ENCODE results near the gene SLC24A4.

SLC24A4 gene

GRCh38 chr14:92544051-92544720, 221.2 kb downstream of the SLC24A4 start:
- no peak for DNase-seq (ENCODE audit: low read depth)

GRCh38 chr14:92546347-92547053, 223.5 kb downstream of the SLC24A4 start:
- no peak for DNase-seq (ENCODE audit: low read depth)

GRCh38 chr14:92549105-92549858, 226.3 kb downstream of the SLC24A4 start:
- no peak for DNase-seq (ENCODE audit: low read depth)

GRCh38 chr14:92549859-92550230, 226.9 kb downstream of the SLC24A4 start:
- no peak for DNase-seq (ENCODE audit: low read depth)

Measured in T follicular helper cell (primary cell).